GM12873 (cell line): ENCODE results near the gene ERG.

Experiments
- CTCF ChIP-seq: IDR thresholded peaks from 2 replicates; pipeline ENCODE4 v1.5.1; 2012; ENCODE audit warnings: low read depth, mild to moderate bottlenecking, moderate library complexity, low read length, control low read depth; ENCODE audit not compliant: insufficient read depth; ENCODE audit errors: missing control alignments

ERG gene

GRCh38 chr21:38346286-38346685 lies 152.0 kb downstream of the ERG start:
- no peak for TF ChIP-seq CTCF

- TF ChIP-seq CTCF = no peak
These were observed 154.6 kb downstream of the ERG start for GRCh38 chr21:38343691-38344090.

GRCh38 chr21:38342739-38343138 lies 155.5 kb downstream of the ERG start:
- TF ChIP-seq CTCF = no peak

- TF ChIP-seq CTCF = no peak
These were observed 156.7 kb downstream of the ERG start for GRCh38 chr21:38341546-38342012.

- no peak for TF ChIP-seq CTCF
These were observed 158.1 kb downstream of the ERG start for GRCh38 chr21:38340131-38340530.

- no peak for TF ChIP-seq CTCF
These were observed 160.5 kb downstream of the ERG start for GRCh38 chr21:38337793-38338192.

GRCh38 chr21:38334866-38335265 lies 163.4 kb downstream of the ERG start:
- TF ChIP-seq CTCF = no peak
